ENCODE measurements around the gene CEP112.

DNA sequence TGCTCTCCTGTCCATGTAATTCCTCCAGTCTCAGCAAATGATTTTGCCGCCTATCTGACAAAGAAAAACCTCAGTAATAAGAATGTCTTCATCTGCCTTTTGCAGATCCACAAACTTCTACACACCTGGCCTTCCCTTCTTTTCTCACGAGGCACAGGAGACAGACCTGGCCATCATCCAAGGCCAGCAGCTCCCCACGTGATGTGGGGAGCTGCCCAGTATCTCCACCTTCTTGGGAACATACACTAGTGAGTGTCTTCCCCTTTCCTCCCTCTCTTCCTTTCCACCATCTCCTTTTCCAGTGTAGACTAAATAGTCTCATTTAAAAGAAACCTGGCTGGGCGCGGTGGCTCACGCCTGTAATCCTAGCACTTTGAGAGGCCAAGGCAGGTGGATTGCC lies 274.4 kb downstream of the CEP112 start:
- TF ChIP-seq ZNF230 (CRISPR knock-in tag; IDR thresholded peaks at IDR 0.05), result no peak
- TF ChIP-seq ZNF124 (CRISPR knock-in tag; IDR thresholded peaks at IDR 0.05), result no peak
- TF ChIP-seq JUNB (CRISPR knock-in tag; IDR thresholded peaks at IDR 0.05; ENCODE audit: borderline replicate concordance), result no peak
- no peak for TF ChIP-seq MBD4 (IDR thresholded peaks at IDR 0.05; ENCODE audit: borderline replicate concordance, low read length)
- TF ChIP-seq HOXA5 (CRISPR knock-in tag; IDR thresholded peaks at IDR 0.05), result no peak
- TF ChIP-seq TCF12 (IDR thresholded peaks at IDR 0.05), result no peak
- TF ChIP-seq TCF12 (CRISPR knock-in tag; IDR thresholded peaks at IDR 0.05), result no peak
- TF ChIP-seq, protein P1, sequence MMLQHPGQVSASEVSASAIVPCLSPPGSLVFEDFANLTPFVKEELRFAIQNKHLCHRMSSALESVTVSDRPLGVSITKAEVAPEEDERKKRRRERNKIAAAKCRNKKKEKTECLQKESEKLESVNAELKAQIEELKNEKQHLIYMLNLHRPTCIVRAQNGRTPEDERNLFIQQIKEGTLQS (CRISPR knock-in tag; IDR thresholded peaks at IDR 0.05), result no peak
- no peak for TF ChIP-seq SP1 (IDR thresholded peaks at IDR 0.05)
- no peak for TF ChIP-seq SP1 (CRISPR knock-in tag; IDR thresholded peaks at IDR 0.05)
- no peak for TF ChIP-seq KAT2B (IDR thresholded peaks at IDR 0.05; ENCODE audit: borderline replicate concordance, low read depth, low read length)
- TF ChIP-seq ZNF589 (CRISPR knock-in tag; conservative IDR thresholded peaks at IDR 0.05), result no peak
- TF ChIP-seq CREM (IDR thresholded peaks at IDR 0.05), result no peak
- TF ChIP-seq CREM (CRISPR knock-in tag; IDR thresholded peaks at IDR 0.05), result no peak
- TF ChIP-seq JUND (CRISPR knock-in tag; IDR thresholded peaks at IDR 0.05), result no peak

Data from HepG2 (cell line).